ENCODE results near the gene ATPAF2.
A peak's percentile ranks its signal among the peaks of the same experiment; 100 is the strongest.

ATPAF2 gene

DNA sequence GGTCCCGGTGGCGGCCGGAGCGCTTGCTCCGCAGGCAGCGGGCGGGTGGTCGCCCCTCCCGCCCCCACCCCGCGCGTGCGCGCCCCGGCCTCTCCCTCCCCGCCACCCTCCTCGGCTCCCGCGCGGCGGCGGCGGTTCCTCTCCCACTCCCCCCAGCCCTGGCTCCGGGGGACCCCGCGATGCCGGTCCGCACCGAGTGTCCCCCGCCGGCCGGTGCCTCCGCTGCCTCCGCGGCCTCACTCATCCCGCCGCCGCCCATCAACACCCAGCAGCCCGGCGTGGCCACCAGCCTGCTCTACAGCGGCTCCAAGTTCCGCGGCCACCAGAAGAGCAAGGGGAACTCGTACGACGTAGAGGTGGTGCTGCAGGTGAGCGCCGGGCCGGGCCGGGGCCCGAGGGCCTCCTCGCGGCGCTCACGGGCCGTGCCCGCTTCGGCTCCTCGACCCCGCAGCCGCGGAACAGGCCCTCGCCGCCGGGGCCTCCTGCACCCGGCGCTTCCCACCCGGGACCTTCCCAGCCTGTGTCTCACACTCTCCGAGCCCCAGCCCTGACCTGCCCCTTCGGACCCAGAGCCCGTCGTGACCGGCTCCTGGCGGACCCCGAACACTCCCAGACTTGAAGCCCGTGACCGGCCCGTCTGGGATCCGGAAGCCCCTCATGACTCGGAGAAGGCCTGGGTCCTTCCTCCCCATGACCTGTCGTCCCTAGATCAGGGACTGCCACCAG is 730 bp upstream of the ATPAF2 start:
- DNase-seq (ENCODE audit: low read depth in 3 of 3): peak in 2 of 3 experiments; percentile 12 to 31

- DNase-seq (ENCODE audit: low read depth in 3 of 3): peak in 1 of 3 experiments; percentile 10
These were observed 668 bp downstream of the ATPAF2 start for GRCh38 chr17:18038149-18038850.

DNA sequence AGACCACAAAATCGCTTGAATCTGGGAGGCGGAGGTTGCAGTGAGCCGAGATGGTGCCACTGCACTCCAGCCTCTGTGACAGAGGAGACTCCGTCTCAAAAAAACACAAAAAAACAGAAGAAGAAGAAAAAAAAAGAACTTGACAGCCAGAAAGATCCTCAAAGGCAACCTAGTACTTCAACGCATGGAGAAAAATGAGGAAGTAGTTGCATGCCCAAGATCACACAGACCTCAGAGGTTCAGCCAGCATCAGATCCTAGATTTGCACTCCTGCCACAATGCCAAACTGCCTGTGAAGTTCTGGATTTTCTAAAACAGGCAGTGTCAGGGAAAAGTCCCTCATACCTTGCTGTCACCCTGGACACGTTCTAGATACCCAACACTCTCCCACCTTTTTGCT is 1.5 kb downstream of the ATPAF2 start:
- DNase-seq (ENCODE audit: low read depth in 3 of 3): no peak

DNA sequence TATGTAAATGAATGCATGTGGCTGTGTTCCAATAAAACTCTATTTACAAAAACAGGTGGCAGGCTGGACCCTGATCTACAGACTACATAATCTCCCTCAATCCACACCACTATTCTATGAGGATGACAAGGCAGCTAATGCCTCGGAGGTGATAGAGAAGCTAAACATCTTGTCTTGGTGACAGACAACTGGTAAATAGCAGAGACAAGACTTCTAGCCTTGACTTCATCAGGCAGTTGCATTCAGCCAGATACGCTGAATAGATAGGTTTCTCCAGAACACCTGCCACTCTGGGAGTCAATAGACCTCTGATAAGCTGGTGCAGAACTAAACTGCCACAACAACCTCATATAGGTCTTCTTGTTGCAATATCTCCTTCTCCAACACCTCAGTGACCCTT is 3.3 kb downstream of the ATPAF2 start:
- DNase-seq (ENCODE audit: low read depth in 3 of 3): no peak

DNA sequence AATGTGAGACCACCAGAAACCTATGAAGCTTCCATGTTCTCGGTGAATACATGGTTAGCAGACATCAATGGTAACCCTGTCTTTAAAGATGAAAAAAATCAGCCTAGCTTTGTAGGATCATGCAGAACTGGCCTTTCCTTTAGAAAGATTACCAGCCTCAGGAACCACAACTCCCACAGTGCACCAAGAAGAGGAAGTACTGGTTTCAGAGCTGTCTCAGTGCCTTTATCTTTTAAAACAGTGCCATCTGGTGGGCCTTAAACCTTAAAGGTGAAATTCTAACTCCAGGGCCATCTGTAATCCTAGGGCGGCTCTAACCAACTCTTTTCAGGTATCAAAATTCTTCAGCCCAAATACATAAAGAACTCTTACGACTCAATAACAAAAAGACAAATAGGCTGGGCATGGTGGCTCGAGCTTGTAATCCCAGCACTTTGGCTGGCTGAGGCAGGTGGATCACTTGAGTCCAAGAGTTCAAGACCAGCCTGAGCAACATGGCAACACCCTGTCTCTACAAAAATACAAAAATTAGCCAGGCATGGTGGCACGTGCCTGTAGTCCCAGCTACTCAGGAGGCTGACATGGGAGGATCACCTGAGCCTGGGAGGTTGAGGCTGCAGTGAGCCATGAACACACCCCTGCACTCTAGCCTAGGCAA is 5.4 kb downstream of the ATPAF2 start:
- peak; percentile 15 to 45 (median 22) for DNase-seq (ENCODE audit: low read depth in 3 of 3)

DNA sequence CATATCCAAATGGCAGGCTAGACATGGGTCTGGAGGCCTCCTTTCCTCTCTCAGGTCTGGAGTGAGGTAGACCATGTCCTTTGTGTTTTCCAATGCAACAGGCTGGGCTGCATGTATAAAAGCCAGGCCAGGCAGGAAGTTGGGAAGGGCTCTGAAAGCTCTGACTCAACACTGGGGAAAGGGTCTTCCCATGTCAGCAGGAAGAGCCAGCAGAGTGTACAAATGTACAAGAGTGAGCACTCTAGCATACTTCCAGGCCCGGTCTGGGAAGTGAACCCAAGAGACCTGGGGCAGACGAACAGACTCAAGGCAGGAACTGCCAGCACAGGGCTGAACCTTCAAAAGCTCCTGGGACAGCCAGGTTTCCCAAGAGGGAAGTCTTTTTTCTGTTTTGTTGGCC is 7.0 kb downstream of the ATPAF2 start:
- no peak for DNase-seq (ENCODE audit: low read depth in 3 of 3)

DNA sequence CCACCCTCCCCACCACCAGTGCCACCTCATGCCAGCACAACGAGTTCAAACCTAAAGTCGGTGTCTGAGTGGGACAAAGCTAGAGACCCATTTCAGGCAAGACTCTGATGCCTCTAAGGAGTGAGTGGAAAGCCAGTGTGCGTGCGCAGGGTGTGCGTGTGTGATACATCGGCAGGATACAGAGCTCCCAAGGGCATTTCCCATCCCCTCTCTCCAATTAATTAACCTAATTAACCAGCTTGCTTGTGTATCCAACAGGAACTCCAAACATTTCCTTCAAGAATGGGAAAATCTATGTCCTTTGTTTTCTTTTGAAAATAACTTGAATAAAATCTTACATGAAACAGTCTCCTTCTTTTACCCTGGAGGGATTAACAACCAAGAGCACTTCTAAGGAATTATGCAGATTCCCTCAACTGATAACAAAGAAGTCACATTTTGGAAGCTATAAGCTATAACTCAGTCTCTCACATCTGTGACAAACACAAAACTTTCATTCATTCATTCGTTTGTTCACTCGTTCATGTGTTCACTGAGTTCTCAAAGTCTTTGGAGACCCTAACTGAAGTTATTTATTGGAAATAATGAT is 9.9 kb downstream of the ATPAF2 start:
- no peak for DNase-seq (ENCODE audit: low read depth in 3 of 3)

DNA sequence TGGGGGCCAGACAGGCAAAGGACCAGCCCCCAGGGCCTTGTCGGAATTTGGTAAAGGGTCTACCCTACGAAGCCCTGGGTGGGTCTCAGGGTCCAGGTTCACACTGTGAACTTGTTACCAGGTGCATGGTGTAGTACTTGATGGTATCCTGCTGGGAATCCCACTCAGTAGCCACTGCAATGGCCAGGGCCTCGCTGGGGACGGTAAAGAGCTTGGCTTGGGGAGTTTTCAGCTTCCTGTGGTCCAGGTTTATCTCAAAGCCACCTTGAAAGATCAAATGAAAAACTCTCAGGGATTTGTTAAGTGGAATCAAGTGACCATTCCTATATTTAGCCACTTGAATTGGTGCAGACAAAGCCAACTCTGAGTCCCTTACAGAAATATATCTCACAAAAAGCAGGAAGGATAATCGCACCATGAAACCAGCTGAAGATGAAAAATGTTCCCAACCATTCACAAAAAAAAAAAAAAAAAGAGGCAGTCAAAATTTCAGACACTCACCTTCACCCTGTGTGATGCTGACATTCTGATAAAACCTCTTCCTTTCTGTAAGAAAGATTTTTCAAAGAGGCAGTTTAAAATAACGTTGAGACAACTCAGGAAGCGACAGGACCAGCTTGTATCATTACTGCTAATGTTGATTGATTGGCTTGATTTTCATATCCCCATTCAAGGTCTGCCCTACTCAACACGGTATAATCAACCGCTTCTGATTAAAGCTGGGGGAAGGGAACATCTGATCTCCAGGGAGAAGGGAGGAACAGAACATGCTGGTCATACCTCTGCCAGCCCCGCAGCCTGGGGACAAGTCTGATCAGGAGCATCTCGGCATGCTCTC is 10.6 kb downstream of the ATPAF2 start:
- DNase-seq (ENCODE audit: low read depth in 3 of 3): no peak

- no peak for DNase-seq (ENCODE audit: low read depth in 3 of 3)
These were observed 11.7 kb downstream of the ATPAF2 start for GRCh38 chr17:18027280-18027679.

- no peak for DNase-seq (ENCODE audit: low read depth in 3 of 3)
These were observed 12.8 kb downstream of the ATPAF2 start for GRCh38 chr17:18025945-18026776.

DNA sequence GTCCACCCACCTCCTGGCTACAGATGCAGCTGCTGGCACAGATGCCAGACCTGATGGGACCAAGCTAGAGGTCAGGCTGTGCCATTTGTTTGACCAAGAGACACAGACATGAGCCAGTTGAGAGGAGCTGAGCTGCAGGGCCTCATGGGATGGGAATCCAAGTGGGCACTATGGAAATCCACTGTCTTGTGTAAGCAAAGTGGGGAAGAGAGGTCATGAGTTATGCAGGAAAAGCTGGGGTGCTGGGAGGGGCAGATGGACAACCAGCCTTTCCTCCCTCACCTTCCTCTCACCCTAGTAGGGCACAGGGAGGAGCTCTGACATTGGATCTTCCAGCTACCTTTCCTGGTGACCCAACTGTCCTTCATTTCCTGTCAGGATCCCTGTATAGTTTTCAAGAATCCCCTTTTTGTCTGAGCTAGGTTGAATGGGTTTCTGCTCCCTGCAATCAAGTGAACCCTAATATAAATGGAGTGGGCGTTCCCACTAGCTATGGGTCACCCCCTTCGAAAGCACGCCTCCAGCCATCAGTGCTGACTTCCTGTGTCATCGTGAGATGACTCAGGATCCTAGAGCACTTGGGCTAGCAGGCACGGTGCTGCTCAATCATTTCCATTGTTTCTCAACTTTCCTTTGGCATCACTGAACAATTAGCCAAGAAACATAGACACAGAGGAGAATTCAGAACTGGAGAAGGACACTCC is 13.6 kb downstream of the ATPAF2 start:
- DNase-seq (ENCODE audit: low read depth in 3 of 3): peak in 1 of 3 experiments; percentile 23

DNA sequence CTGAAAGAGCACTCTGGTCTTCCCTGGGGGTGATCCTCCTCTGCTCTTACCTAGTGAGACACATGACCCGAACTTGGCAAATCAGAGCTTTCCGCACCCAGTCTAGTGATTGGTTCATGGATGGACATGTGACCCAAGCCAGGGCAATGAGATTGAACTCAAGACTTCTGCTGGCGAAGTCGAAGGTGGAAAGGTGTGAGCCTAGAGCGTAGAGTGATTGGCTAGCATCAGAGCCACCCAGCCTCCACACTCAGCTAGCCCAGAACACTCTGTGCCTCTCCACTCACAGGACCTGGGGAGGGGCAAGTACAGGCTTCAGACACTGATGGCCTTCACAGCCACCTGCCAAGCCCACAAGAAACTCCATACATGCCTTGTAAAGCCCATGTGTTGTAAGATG is 17.6 kb downstream of the ATPAF2 start:
- DNase-seq (ENCODE audit: low read depth in 3 of 3): no peak

DNA sequence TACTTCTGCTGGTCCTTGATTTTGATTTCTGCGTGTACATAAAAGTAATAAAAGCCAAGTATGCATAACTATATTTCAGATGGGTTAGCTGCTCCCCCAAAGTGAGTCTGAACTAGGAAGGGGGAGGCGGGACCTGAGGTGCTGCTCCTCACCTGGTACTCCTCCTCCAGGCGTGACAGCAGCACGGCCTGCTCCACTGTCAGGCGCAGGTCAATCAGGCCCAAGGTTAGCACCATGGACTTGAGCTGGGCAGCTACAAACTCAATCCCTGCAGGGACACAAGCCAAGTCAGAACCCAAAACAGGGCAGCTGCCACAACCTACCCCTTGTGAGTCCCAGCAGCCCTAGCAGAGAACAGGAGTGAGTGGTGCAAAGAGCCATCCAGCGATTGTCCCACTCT is 18.0 kb downstream of the ATPAF2 start:
- DNase-seq (ENCODE audit: low read depth in 3 of 3): no peak

GRCh38 chr17:18019838-18020154 is 19.2 kb downstream of the ATPAF2 start:
- no peak for DNase-seq (ENCODE audit: low read depth in 3 of 3)

- DNase-seq (ENCODE audit: low read depth in 3 of 3): no peak
These were observed 20.5 kb downstream of the ATPAF2 start for GRCh38 chr17:18018411-18018921.

DNA sequence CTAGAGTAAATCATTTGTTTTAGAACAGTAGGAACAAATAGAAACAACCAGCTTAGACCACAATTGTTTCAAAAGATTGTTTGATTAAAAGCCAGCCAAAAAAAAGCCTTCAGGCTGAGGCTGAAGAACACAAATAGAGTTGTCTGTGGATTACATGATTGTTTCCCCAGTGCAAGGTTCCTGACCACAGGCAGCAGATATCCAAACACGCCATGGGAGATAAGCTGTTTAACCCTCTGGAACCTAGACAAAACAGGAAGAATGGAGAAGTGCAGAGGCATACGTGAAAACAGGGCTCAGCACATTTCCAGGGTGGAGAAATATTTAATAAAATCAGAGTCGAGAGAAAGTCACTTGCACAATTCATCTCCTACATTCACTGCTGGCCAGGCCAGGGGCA is 21.0 kb downstream of the ATPAF2 start:
- DNase-seq (ENCODE audit: low read depth in 3 of 3): no peak

DNA sequence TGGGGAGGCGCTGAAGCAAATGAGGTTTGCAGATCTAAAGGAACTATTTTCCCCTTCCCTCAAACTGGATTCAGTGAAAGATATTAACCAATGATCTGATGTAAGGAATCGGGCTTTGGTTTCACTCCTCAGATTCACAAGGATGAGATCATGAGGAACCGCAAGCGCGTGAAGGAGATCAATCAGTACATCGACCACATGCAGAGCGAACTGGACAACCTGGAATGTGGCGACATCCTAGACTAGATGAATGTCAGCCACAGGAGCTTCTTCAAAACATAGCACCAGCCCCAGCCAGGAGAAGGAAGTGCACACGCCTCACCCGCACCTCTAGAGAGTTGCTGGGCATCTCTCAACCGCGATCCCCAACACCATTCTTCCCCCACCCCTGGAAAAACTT is 22.5 kb downstream of the ATPAF2 start:
- no peak for DNase-seq (ENCODE audit: low read depth in 3 of 3)

- no peak for DNase-seq (ENCODE audit: low read depth in 3 of 3)
These were observed 23.4 kb downstream of the ATPAF2 start for GRCh38 chr17:18015593-18015992.

- DNase-seq (ENCODE audit: low read depth in 3 of 3): no peak
These were observed 25.0 kb downstream of the ATPAF2 start for GRCh38 chr17:18014006-18014405.

DNA sequence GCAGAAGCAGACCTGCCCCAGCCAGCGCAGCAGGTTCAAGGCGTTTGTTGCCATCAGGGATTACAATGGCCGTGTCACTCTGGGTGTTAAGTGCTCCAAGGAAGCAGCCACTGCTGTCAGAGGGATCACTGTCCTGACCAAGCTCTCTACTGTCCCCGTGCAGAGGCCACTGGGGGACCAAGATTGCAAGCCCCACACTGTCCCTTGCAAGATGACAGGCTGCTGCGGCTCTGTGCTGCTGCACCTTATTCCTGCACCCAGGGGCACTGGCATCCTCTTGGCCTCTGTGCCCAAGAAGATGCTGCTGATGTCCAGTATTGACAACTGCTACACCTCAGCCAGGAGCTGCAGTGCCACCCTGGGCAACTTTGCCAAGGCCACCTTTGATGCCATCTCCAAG is 27.7 kb downstream of the ATPAF2 start:
- no peak for DNase-seq (ENCODE audit: low read depth in 3 of 3)
